Left renal cortex interstitium (tissue), 4 donors: ENCODE measurements around the gene PTGR3. TPM values are rescaled to one million over a fixed set of nuclear protein-coding genes. Genes with fewer than 3 reads are reported as not detected.

Source experiments
- polyA plus RNA-seq, 4 donors: library from polyadenylated mRNA; unstranded; fragments of 120-200 nt; gene quantifications; one replicate each; pipeline ENCODE4 v1.2.1, GENCODE V29; 2013; ENCODE audit not compliant: insufficient read length in 4 of 4

PTGR3 gene
- polyA plus RNA-seq, 4 donors, result 36.3 to 48.1 (median 44.8) TPM

Other genes with a start within 250 kb of the PTGR3 start
- 10 to 100 TPM; 32.8 to 38.2 (median 35.2) TPM for gene TSHZ1, start 1.7 kb upstream of the PTGR3 start, polyA plus RNA-seq
- gene SMIM21, start 218.6 kb upstream of the PTGR3 start, polyA plus RNA-seq, result under 1 TPM; 0.10 to 0.17 (median 0.12) TPM